Measurements from ENCODE around the gene ALDH4A1.
A peak's percentile ranks its signal among the peaks of the same experiment; 100 is the strongest.

GRCh38 chr1:18941221-18942141, 39.1 kb upstream of the ALDH4A1 start:
- TF ChIP-seq CTCF (IDR thresholded peaks at IDR 0.05) (peak in 1 of 3 donors; percentile 23), POLR2A (IDR thresholded peaks at IDR 0.05) (no peak)
